GM11168 (cell line): ENCODE results near the gene SLC25A25.
"Not testable (repeated sequence)": the region's sequence is repeated elsewhere in the genome, so short reads cannot be mapped to it uniquely, and the experiment has no call there.

Experiments used
- in situ Hi-C: fragments of 300-500 bp; cut with MboI; formaldehyde crosslinking; loops from one replicate; pipeline ENCODE4 v1.12.0; 2022; ENCODE audit warnings: low sequenced_read_pairs; ENCODE audit not compliant: unreplicated experiment

SLC25A25 gene

GRCh38 chr9:128121924-128122808 lies 54.1 kb downstream of the SLC25A25 start:
- in situ Hi-C loops, result no loop called here

DNA sequence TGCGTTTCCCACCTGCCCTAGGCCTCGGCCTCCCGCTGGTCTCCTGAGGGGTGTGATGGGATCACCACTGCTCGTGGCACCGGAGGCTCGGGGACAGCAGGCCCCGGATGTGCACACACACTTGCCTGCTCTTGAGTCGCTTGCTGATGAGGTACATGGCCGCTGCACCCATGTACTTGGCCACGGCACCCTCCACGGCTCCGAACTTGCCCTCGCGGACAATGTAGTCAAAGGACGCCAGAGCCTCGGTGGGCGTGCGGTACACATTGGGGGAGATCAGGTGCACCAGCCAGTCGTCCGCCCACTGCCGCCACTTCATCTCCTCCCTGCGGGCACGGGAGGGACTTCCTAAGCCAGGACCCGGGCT lies 54.8 kb downstream of the SLC25A25 start:
- in situ Hi-C loops, result no loop called here

GRCh38 chr9:128123451-128124080 lies 55.5 kb downstream of the SLC25A25 start:
- in situ Hi-C loops, result no loop called here

DNA sequence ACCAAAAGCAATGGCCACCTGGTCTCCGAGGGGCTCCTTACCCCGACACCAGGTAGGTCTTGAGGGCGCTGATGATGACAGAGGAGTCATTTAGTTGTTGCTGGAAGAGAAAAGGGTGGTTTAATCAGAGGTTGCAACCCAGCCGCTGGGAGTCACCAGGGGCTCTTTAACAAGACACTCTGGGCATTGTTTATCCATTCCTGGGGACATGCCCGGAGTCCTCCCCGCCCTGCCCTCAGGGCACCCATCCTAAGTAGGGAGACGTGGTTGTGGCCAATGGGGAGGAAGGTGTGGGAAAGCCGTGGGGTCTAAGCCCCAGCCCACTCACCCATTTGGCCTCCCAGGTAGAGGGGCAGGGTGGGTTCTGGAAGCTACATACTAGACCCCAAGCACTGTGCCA lies 56.4 kb downstream of the SLC25A25 start:
- in situ Hi-C loops, result no loop called here

DNA sequence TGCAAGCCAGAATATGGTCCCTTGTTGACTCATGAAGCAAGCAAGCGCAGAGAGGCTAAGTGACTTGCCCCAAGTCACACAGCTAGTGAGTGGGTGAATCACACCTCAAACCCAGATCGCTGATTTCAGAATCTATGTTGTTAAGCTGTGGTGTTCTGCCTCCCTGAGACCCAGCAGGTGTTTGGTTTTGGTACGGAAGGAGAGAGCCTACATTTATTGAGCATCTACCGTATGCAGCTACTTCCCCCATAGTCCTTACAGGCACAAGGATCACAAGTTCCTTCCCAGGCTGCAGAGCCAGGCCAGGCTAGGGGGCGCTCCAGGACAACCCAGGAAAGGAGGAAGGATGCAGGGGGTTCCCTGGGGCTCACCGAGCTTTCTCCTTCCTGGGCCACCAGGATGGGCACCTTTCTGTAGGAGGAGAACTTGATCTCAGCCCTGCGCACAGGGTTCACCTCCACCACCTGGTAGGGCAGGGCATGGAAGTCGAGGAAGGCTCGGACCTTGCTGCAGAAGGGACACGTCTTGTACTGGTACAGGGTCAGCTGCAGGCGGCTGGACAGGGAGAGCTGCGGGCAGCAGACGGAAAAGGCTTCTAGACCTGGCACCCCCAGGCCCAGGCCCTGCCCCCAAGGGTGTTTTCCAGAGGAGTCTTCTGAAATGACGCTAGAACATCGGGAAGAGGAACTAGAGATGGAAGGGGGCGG lies 57.0 kb downstream of the SLC25A25 start:
- in situ Hi-C loops, result no loop called here

- in situ Hi-C loops, result no loop called here
These were observed 57.7 kb downstream of the SLC25A25 start for GRCh38 chr9:128125580-128126354.

DNA sequence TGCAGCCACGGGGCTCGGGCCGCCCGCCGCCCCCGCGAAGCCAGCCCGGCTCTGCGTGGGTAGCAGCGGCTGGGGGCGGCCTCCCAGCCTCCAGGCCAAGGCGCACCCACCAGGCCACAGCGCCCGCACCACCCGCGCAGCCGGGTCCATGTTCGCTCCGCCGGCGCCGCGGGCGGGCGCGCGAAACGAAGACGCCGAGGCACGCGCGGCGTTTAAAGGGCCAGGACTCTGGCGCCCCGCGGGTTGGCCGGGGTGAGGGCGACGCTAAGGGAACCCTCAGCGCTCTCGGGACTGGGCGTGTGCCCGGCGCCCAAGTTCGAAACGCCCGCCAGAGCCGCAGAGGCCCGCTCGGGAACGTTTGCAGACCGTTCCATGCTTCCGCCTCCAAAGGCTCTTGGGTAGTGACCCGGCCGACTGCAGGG lies 59.5 kb downstream of the SLC25A25 start, which contains the start of gene PTGES2:
PTGES2 (minus strand) TSS at position 162 of the 422 bp plus-strand sequence; CDS start at position 150, 12 bp downstream.
- in situ Hi-C loops, result no loop called here

DNA sequence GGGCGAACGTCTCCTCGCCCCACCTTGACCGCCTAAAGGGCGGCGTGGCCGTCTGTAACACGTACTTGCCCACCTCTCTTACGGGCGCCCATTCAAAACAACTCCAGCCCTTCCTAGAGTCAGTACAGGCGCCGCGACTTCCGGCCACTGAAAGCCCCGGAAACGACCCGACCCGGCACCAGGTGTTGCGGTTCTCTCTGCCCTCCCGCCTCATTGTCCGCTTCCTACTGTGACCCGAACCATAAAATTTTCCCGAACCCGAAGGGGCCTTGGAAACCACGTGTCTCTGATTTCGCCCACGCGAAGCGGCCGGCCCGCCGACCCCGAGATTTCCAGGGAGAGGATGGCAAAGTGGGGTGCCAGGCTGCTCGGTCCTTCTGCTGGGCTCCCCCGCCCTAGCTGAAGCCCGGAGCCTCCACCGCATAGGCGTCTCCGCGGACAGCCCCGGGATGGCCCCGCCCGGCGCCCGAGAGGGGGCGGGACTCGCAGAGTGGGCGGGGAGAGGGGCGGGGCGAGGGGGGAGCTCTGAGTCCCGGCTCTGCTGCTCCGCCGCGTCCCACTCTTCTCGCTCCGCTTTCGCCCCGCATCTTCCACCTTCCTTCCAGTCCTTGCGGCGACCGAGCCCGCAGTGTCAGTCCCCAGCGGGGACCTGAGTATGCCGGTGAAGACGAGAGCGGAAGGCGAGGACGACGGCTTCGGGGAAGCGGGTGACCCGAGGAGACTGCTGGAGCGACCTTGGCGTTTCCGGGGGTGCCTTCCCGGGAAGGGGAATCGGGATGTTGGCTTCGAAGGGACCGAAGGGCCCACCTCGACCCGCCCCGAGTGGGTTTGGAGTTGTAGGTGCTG lies 60.2 kb downstream of the SLC25A25 start:
- in situ Hi-C loops, result no loop called here

GRCh38 chr9:128128836-128129590 lies 61.0 kb downstream of the SLC25A25 start:
- in situ Hi-C loops, result no loop called here

- in situ Hi-C loops, result not testable (repeated sequence)
These were observed 62.1 kb downstream of the SLC25A25 start for GRCh38 chr9:128129976-128130590.

DNA sequence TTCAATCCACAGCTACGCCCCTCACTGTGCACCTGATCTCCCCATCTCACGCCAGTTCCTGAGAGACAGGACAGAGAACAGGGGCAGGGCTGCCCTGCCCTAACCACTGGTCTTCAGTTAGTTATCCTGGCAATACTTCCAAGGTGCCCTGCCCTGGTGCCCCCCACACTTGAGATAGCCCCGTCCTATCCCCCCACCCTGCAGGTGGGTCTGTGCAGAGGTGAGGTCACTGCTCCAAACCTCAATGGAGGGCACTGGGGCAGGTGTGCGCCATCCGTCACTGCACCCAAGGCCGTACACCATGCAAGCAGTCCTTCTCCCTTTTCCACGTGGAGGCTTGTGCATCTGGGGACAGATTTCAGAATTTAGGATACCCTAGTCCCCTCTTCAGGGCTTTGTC lies 62.6 kb downstream of the SLC25A25 start:
- in situ Hi-C loops, result not testable (repeated sequence)

DNA sequence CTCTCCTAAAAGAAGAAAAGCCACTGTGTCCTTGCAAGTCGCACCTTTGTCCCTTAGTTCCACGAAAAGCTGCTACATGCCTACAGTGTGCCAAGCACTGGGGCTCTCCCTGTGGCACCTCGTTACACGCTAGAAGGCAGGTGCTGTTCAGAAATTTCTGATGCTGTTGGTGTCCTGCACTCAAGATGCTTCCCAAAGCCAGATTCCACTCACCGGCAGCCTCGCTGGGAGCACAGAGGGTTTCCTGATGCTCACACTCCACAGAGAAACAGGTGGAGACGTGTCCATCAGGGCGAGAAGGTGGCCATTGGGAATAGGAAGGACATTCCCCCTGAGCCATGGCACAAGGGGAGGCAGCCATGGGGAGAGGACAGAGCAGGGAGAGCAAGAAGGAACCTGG lies 63.3 kb downstream of the SLC25A25 start:
- in situ Hi-C loops, result not testable (repeated sequence)

- in situ Hi-C loops, result not testable (repeated sequence)
These were observed 64.1 kb downstream of the SLC25A25 start for GRCh38 chr9:128132139-128132538.

DNA sequence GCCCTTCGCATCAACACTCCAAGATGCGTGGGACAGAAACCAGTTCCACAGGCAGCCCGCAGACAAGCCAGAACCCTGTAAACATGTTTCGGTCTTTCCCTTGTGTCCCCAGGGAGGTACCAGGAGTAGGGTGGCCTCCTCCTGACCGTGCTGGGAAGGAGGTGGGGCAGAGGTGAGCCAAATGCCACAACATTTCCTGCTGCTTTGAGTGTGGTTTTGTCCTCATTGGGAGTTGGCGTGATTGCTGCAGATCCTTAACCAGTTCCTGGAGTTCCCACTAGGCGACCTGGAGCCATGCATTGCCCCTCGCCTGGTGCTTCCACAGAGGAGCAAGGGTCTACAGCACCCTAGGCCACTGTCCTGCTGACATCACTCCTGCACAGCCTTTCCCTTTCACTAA lies 67.5 kb downstream of the SLC25A25 start:
- in situ Hi-C loops, result not testable (repeated sequence)

DNA sequence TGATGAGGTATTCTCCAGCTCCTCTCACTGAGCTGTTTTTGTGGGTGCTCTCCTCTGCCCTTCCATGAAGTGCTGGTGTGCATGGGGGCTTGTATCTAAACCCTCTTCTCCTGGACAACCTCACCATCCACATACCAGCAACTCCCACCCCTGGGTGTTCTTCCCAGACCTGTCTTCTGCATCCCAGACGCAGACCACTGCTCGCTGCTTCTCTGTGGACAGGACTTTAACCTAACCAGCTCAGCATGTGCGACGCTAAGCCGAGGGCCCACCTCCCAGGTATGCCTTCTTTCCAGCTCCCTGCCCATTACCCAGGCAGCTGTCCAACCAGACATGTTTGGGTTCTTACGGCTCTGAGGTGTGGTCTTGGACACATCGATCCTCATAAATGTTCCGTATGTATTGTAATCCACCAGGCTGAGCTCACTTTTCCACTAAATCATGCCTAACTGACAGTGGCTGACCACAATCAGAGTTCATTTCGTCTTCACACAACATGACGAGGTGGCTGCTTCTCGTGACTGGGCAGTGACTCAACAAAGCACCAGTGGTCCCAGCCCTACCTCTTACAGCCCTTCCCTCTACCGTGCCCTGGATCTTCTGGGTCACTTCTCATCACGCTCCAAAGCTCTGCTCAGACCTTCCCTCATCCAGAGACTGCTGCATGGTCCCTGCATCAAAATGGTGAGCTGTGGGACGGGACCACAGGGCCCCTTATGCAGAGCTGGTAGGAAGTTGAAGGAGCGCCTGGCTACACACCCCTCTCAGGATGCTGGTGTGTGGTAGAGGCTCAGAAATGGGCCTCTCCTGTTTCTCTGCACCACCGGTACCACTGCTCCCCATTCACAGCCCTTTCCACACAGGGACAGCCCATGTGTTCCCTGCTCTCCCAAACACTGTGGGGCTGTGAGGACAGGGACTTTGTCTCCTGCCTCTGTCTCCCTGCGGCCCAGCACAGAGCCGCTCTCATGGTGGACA lies 69.1 kb downstream of the SLC25A25 start:
- in situ Hi-C loops, result no loop called here

DNA sequence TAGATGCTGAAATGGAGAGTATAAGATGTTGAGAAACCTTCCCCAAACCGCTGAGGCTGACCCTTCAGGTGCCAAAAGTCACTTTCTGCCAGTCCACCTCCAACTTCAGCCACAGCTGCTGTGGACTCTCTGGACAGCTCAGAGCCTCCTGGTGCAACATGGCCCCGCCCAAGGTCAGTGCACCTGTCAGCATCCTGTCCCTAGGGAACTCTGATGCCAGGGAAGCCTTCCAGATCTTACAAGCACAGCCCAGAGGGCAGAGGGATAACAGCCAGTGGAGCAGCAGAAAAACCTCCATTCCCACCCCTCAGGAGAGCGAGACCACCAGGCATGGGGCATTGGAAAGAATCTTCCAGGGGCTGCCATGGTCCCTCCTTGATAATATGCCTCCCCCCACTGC lies 70.0 kb downstream of the SLC25A25 start:
- in situ Hi-C loops, result no loop called here

- in situ Hi-C loops, result no loop called here
These were observed 71.6 kb downstream of the SLC25A25 start for GRCh38 chr9:128139621-128140020.
